ENCODE measurements around the gene SEC11C. TPM values are rescaled to one million over a fixed set of nuclear protein-coding genes. Genes with fewer than 3 reads are reported as not detected.
A peak's percentile ranks its signal among the peaks of the same experiment; 100 is the strongest.

SEC11C gene
- polyA plus RNA-seq, 2 of the 4 experiments (the other 2 are of a cell fraction): 66.5 to 94.9 TPM

GRCh38 chr18:59123588-59124369, 15.9 kb upstream of the SEC11C start:
- TF ChIP-seq PHF8 (IDR thresholded peaks at IDR 0.05; ENCODE audit: borderline replicate concordance, low read depth) (no peak), JUNB (IDR thresholded peaks at IDR 0.05) (0 out of 2 replicates have a peak, but pooled peaks have one; percentile 26), CTCF (IDR thresholded peaks at IDR 0.05) (no peak), HES2 (IDR thresholded peaks at IDR 0.05) (no peak), ZNF302 (CRISPR knock-in tag; IDR thresholded peaks at IDR 0.05) (no peak), TFCP2L1 (CRISPR knock-in tag; IDR thresholded peaks at IDR 0.05) (no peak), FOSL2 (IDR thresholded peaks at IDR 0.05) (no peak), FOSL2 (CRISPR knock-in tag; IDR thresholded peaks at IDR 0.05) (peak; percentile 59), NPAS2 (CRISPR knock-in tag; IDR thresholded peaks at IDR 0.05; ENCODE audit: borderline replicate concordance) (no peak)
- FAIRE-seq (no peak), DNase-seq (ENCODE audit: low read depth in 1 of 2, low spot score in 1 of 2) (peak; percentile 28 to 35), ATAC-seq (peak; percentile 93 to 97)
- POLR2A ChIA-PET: interaction anchor here (0.5 kb wide), 1 partner anchor 119 kb away, joined by 3 read pairs; no protein-coding TSS in a partner anchor
- Histone ChIP-seq H3K4me2 (peak overlapping the region; percentile 26; the same call in 1 of the 3 replicates), H3K9me3 (no peaks in the 10 kb centered on the region), H3K4me1 (peaks cover 7% of the 10 kb centered on the region; the same call in 2 of the 3 replicates), H3K4me3 (no peak overlapping the region), H3K27ac (peak overlapping the region; percentile 30 to 46; a peak in 2 of 6 replicates)
- CTCF ChIA-PET: interaction anchor here (0.6 to 1.6 kb wide), 6 partner anchors 26 to 360 kb away, joined by 3 to 4 read pairs (median 3); no protein-coding TSS in a partner anchor
- WGBS (ENCODE audit: missing lambda C conversion rate): 19% methylated on average over 5 of the region's 5 CpGs

DNA sequence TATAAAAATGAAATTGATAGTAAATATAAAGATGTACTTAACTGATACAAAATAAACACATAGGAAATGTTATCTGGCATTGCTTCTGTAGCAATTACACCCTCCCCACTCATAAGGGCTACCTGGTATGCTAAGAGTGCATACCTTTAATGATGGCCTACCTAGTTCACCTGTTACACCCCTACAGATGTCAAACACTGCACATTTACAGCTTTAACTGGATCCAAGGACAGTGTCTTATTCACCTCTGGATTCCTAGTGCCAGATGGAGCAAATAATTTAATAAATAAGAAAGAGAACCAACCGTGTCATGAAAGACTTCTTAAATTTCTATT, 15.3 kb upstream of the SEC11C start:
- no peak for TF ChIP-seq RNF2 (IDR thresholded peaks at IDR 0.05; ENCODE audit: borderline replicate concordance, low read depth)
- no peak for TF ChIP-seq SREBF2 (IDR thresholded peaks at IDR 0.05)
- TF ChIP-seq SMC3 (IDR thresholded peaks at IDR 0.05): no peak
- TF ChIP-seq EHMT2 (IDR thresholded peaks at IDR 0.05; ENCODE audit: low read depth): no peak
- no peak for TF ChIP-seq HEYL (CRISPR knock-in tag; IDR thresholded peaks at IDR 0.05)
- TF ChIP-seq FOSB (CRISPR knock-in tag; IDR thresholded peaks at IDR 0.05): no peak
- TF ChIP-seq EP300 (IDR thresholded peaks at IDR 0.05): no peak
- TF ChIP-seq, protein P1, sequence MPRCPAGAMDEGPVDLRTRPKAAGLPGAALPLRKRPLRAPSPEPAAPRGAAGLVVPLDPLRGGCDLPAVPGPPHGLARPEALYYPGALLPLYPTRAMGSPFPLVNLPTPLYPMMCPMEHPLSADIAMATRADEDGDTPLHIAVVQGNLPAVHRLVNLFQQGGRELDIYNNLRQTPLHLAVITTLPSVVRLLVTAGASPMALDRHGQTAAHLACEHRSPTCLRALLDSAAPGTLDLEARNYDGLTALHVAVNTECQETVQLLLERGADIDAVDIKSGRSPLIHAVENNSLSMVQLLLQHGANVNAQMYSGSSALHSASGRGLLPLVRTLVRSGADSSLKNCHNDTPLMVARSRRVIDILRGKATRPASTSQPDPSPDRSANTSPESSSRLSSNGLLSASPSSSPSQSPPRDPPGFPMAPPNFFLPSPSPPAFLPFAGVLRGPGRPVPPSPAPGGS (IDR thresholded peaks at IDR 0.05): no peak
- no peak for TF ChIP-seq TP53 (CRISPR knock-in tag; IDR thresholded peaks at IDR 0.05)
- no peak for TF ChIP-seq RARB (CRISPR knock-in tag; IDR thresholded peaks at IDR 0.05)
- TF ChIP-seq NR3C1 (IDR thresholded peaks at IDR 0.05): no peak
- no peak for TF ChIP-seq ESRRA (IDR thresholded peaks at IDR 0.05; ENCODE audit: borderline replicate concordance, low read length)
- TF ChIP-seq, protein P2, sequence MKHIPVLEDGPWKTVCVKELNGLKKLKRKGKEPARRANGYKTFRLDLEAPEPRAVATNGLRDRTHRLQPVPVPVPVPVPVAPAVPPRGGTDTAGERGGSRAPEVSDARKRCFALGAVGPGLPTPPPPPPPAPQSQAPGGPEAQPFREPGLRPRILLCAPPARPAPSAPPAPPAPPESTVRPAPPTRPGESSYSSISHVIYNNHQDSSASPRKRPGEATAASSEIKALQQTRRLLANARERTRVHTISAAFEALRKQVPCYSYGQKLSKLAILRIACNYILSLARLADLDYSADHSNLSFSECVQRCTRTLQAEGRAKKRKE (CRISPR knock-in tag; IDR thresholded peaks at IDR 0.05; ENCODE audit: low read depth): no peak
- no peak for TF ChIP-seq CHD2 (IDR thresholded peaks at IDR 0.05; ENCODE audit: low read length, partially characterized antibody)
- no peak for TF ChIP-seq RCOR1 (IDR thresholded peaks at IDR 0.05; ENCODE audit: low read depth, low read length)
- no peak for TF ChIP-seq KDM1A (IDR thresholded peaks at IDR 0.05; ENCODE audit: low read depth)
- ChIA-PET CTCF (interaction anchor here (1.0 to 1.6 kb wide), 4 partner anchors 42 to 360 kb away, joined by 3 to 4 read pairs (median 4); no protein-coding TSS in a partner anchor), POLR2A (interaction anchor here (0.5 kb wide), 1 partner anchor 120 kb away, joined by 3 read pairs; no protein-coding TSS in a partner anchor)
- DNase-seq (ENCODE audit: low read depth in 1 of 2, low spot score in 1 of 2): no peak
- H3K27ac ChIP-seq: peak overlapping the region; percentile 30 to 46; a peak in 2 of 6 replicates
- no peak overlapping the region for H3K4me3 ChIP-seq
- ATAC-seq: no peak
- H3K4me2 ChIP-seq: no peak overlapping the region; the same call in 2 of the 3 replicates
- WGBS (ENCODE audit: missing lambda C conversion rate): 29% methylated on average over 1 of the region's 1 CpG
- peaks cover 7% of the 10 kb centered on the region; the same call in 2 of the 3 replicates for H3K4me1 ChIP-seq
- no peak for FAIRE-seq
- no peaks in the 10 kb centered on the region for H3K9me3 ChIP-seq
